NCI-H748 treated with DMSO at 0.1 percent for 48 hours (cell line): ENCODE results near the gene C9orf72.
"Not testable (repeated sequence)": the region's sequence is repeated elsewhere in the genome, so short reads cannot be mapped to it uniquely, and the experiment has no call there.

Experiments used
- DNase-seq: peaks from one replicate; lab custom pipeline; 2025; lab: John Stamatoyannopoulos, UW

C9orf72 gene

GRCh38 chr9:27514551-27514950, 58.7 kb downstream of the C9orf72 start:
- no peak for DNase-seq

GRCh38 chr9:27511771-27512170, 61.5 kb downstream of the C9orf72 start:
- no peak for DNase-seq

GRCh38 chr9:27510780-27511179, 62.5 kb downstream of the C9orf72 start:
- DNase-seq = no peak

- no peak for DNase-seq
Observed at GRCh38 chr9:27506981-27507380, 66.3 kb downstream of the C9orf72 start.

GRCh38 chr9:27505744-27506161, 67.5 kb downstream of the C9orf72 start:
- no peak for DNase-seq

- no peak for DNase-seq
Observed at GRCh38 chr9:27504259-27504658, 69.0 kb downstream of the C9orf72 start.

- no peak for DNase-seq
Observed at GRCh38 chr9:27503623-27504022, 69.7 kb downstream of the C9orf72 start.

- DNase-seq = not testable (repeated sequence)
Observed at GRCh38 chr9:27500902-27501301, 72.4 kb downstream of the C9orf72 start.

GRCh38 chr9:27499451-27499850, 73.8 kb downstream of the C9orf72 start:
- DNase-seq = no peak

- DNase-seq = no peak
Observed at GRCh38 chr9:27497883-27498417, 75.3 kb downstream of the C9orf72 start.
